HG03521 (cell line): ENCODE data around the gene SENP1.

Experiments used
- ATAC-seq: cut with Tn5 transposase; IDR thresholded peaks from one replicate; pipeline ENCODE4 v1.9.1; 2021; ENCODE audit warnings: mild to moderate bottlenecking, moderate library complexity; ENCODE audit not compliant: unreplicated experiment

The SENP1 gene

GRCh38 chr12:48038085-48038484 lies 67.8 kb downstream of the SENP1 start:
- no peak for ATAC-seq

- no peak for ATAC-seq
These were observed 68.5 kb downstream of the SENP1 start for GRCh38 chr12:48037267-48037915.

GRCh38 chr12:48036818-48037217 lies 69.1 kb downstream of the SENP1 start:
- ATAC-seq, result no peak

- no peak for ATAC-seq
These were observed 70.8 kb downstream of the SENP1 start for GRCh38 chr12:48034835-48035805.

- ATAC-seq, result no peak
These were observed 72.4 kb downstream of the SENP1 start for GRCh38 chr12:48033451-48033850.

- no peak for ATAC-seq
These were observed 73.3 kb downstream of the SENP1 start for GRCh38 chr12:48032597-48032996.

- no peak for ATAC-seq
These were observed 74.5 kb downstream of the SENP1 start for GRCh38 chr12:48031135-48031960.

GRCh38 chr12:48030173-48030650 lies 75.7 kb downstream of the SENP1 start:
- no peak for ATAC-seq

GRCh38 chr12:48029491-48030172 lies 76.2 kb downstream of the SENP1 start:
- ATAC-seq, result no peak

GRCh38 chr12:48028541-48029431 lies 77.1 kb downstream of the SENP1 start:
- no peak for ATAC-seq

GRCh38 chr12:48027183-48028002 lies 78.5 kb downstream of the SENP1 start:
- ATAC-seq, result no peak

GRCh38 chr12:48026060-48026827 lies 79.6 kb downstream of the SENP1 start:
- ATAC-seq, result no peak

- ATAC-seq, result no peak
These were observed 80.6 kb downstream of the SENP1 start for GRCh38 chr12:48025281-48025680.

GRCh38 chr12:48024735-48025134 lies 81.1 kb downstream of the SENP1 start:
- no peak for ATAC-seq

GRCh38 chr12:48023386-48023785 lies 82.5 kb downstream of the SENP1 start:
- ATAC-seq, result no peak

GRCh38 chr12:48022676-48023385 lies 83.0 kb downstream of the SENP1 start:
- ATAC-seq, result no peak

- ATAC-seq, result no peak
These were observed 83.7 kb downstream of the SENP1 start for GRCh38 chr12:48022180-48022521.
